Tibial nerve (tissue), 3 donors: ENCODE data around the gene THAP11.

ENCODE experiments used
- CTCF ChIP-seq, 5 experiments: fragments of 200-600 bp in 3 of 5; fragments of 450-650 bp in 2 of 5; sonication (generic) in 3 of 5; IDR thresholded peaks; one replicate each; pipeline ENCODE4 v1.5.1; 2016 to 2019; ENCODE audit warnings: antibody characterized with exemption in 5 of 5, mild to moderate bottlenecking in 3 of 5, moderate library complexity in 2 of 5
- POLR2A ChIP-seq, 2 donors: fragments of 450-650 bp; IDR thresholded peaks; one replicate each; pipeline ENCODE4 v1.6.1; 2017; ENCODE audit warnings: antibody characterized with exemption in 2 of 2, mild to moderate bottlenecking in 2 of 2, moderate library complexity in 2 of 2

DNA sequence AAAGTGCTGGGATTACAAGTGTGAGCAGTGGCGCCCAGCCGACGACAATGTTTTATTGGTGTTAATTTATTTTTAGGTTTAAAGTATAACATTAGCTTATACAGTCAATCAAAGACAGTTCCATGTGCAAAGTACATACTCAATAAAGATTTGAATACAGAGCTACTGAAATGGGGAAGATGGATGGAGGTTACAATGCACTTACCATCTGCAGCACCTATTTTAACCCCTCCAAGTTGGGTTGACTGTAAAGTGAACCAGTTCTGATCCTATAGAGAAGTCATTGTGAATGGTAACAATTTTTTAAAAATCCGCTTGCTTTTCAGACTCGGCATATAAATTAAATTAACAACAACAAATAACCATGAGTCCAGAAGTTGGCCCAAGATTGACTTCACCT lies 50.3 kb downstream of the THAP11 start:
- TF ChIP-seq CTCF (IDR thresholded peaks at IDR 0.05) (no peak), POLR2A (IDR thresholded peaks at IDR 0.05) (no peak)
